NCI-H146 treated with DMSO at 0.1 percent for 48 hours (cell line): Measurements from ENCODE around the gene KRT4.
"Not testable (repeated sequence)": the region's sequence is repeated elsewhere in the genome, so short reads cannot be mapped to it uniquely, and the experiment has no call there.

Experiments
- DNase-seq: peaks from one replicate; lab custom pipeline; 2025; ENCODE audit not compliant: unreplicated experiment; lab: John Stamatoyannopoulos, UW

Gene KRT4

DNA sequence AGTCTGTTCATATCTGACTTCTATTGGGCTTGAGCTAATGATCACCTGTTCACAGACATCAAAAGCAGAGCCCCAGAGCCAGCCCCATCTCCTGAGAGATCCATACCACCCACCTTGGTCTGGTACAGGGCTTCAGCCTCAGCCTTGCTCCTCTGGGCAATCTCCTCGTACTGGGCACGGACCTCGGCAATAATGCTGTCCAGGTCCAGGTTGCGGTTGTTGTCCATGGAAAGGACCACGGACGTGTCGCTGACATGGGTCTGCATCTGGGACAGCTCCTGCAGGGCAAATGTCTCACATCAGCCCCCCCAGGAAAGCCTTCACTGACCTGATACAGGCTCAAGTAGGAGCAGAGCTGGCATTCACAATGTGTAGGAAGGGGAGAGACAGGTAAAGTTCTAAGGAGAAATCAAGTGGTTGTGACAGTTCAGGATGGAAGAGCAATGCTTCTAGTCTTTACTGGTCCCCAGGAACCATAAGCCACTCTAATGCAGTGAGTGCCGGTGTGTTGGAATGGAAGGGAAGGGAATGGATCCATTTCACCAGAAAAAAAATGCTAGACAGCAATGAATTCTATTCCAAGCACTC, 5.2 kb downstream of the KRT4 start:
- DNase-seq: no peak

DNA sequence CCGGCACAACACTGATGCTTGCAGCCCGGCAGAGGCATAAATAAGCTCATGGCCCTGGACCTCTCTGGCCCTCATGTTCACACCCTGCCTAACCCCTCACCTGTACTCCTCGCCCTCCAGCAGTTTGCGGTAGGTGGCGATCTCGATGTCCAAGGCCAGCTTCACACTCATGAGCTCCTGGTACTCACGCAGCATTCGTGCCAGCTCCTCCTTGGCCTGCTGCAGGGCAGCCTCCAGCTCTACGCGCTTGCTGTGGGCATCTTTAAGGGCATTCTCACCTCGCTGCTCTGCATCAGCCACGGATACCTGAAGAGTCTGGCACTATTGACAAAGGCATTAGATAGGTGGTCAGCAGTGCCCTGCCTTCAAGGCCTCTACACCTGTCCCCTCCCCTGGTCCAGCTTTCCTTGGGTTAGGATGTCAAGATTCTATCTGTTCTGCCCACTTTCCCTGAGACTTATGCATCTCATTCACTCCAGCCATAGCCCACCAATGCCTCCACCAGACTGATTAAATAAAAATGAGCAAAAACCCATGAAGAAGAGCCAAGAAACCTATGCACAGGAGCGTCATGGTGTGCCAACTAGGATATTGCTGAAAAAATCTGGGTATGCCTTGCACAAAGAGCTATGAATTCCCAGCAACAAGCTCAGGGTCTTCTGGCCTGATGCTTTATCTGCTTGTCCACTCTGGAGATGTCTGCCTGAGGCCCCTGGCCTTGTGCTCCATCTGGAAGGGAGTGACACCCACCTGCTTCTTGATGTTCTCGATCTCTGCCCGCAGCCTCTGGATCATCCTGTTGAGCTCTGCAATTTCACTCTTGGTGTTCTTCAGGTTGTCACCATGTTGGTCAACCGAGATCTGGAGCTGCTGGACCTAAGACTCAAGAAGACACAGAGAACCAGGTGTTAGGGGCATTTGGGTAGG, 6.1 kb downstream of the KRT4 start:
- DNase-seq: no peak

DNA sequence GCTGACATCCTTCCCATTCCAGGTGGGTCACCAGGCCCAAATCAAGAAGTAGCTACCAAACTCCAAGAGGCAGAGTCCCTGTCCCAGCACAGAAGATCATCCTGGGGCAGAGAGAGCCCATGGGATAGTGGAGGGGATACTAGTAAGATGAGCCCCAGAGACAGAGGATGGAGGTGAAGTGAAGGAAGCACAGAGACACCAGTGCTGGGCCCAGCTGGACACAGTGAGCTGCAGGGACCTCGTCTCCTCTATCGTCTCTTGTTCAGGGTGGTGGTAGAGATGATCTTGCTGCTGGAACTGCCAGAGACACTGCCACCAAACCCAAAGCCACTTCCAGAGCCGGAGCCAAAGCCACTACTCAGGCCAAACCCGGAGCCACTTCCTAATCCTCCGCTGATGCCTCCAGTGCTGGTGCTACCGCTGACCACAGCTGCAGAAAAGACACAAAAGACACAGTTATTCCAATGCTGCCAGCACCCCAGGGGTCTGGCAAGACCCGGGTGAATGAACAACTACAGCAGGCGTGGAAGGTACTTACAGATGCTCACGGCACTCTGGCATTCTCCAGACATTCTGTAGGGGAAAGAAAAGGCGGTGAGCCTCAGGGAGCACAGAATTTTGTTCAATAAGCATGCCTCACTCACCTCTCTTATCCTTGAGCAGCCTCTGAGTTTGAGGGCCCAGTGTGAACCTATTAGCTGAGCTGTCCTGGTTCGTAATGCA, 6.9 kb downstream of the KRT4 start:
- no peak for DNase-seq

DNA sequence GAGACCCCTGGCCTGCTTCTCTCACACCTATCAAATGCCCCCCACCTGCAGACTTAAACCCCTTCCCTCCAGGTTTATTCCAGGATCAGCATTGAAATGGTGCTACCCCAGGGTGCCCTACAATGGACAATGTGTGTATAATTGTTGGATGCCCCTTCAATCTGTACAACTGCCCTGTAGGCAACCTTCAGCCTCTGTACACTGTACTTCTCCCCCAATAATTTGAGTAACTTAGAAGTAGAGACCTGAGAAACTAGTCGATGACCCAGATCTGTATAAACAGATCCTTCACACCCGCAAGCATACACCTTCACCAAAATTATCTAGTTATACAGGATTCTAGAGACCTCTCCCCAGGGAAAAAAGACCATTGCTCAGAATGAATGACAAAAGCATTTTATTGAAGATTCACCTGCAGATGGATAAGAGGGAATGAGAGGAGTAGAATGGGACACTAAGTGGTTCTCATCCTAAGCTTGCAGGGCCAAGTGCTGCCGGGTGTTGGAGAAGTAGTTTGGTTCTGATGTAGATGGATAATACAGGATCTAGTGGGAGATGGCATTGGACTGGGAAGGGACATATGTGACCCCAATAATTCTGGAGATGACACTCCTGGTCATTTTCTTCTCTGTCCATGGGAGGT, 7.6 kb downstream of the KRT4 start:
- DNase-seq: no peak

DNA sequence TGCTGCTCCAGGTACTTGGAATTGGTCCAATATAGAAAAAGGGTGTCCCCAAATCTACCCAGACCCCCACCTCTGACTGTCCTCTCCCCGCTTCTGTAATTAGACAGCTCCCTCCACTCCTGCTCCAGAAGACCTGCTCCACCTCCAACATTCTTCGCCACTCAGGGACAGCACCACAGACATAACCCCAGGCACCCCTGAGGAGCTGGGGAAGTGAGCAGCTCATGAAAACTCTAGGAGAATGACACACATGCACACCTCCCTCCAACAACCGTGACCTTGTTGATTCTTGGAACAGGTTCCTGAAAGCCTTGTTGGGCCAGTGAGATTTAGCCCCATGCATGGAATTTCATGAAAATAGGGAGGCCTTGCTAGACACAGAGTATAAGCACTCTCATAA, 8.2 kb downstream of the KRT4 start:
- no peak for DNase-seq

DNA sequence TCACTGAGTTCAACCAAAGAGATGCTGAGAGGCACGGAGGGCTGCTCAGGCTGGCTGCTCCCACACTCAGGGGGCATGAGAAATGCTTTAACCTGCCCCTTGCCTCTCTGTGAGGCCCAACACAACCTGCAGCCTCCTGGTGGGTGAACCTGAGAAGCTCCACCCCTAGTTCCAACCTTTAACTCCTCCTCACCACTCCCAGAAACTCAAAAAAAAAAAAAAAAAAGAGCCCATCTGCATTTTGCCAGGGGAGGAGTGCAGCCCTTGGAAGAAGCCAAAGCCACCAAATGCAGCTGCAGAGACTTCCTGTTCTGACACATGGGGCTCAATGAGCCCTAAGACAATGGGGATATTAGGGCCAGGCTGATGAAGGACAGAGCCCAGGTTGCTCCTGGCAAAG, 8.9 kb downstream of the KRT4 start:
- DNase-seq: no peak

DNA sequence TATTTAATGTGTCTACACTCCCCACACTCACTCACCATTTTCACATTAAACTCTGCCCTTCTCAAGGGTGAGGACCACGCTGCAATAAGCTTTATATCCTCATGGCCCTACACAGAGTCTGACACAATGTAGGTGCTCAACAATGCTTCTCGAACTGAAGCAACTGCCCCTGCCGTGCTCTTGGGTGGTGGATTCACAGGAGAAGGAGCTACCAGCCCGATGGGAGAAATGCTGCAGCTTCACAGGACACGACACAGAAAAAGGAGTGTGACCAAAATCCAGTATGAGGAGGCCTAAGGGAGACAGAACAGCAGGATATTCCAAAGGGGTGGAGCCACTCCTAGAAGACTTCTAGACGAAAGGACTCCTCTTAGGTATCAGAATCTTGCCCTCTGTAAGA, 11.5 kb downstream of the KRT4 start:
- no peak for DNase-seq

DNA sequence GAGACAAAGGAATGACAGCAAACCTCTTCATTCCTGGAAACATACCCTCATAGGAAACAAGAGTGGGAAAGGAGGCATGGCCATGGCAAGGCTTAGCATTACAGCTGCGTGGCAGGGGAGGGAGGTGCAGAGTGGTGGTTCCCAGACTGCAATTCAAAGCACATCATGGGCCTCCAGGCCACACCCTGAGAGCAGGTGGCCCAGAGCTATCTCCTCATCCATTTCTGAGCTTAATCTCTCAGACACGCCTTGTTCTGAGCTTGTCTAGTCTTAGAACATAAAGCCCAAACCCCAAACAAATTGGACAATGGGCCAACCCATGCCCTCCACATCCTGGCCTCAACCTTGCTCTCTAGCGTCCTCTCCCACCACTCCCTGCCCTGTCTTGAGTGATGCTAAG, 12.1 kb downstream of the KRT4 start:
- DNase-seq: no peak

DNA sequence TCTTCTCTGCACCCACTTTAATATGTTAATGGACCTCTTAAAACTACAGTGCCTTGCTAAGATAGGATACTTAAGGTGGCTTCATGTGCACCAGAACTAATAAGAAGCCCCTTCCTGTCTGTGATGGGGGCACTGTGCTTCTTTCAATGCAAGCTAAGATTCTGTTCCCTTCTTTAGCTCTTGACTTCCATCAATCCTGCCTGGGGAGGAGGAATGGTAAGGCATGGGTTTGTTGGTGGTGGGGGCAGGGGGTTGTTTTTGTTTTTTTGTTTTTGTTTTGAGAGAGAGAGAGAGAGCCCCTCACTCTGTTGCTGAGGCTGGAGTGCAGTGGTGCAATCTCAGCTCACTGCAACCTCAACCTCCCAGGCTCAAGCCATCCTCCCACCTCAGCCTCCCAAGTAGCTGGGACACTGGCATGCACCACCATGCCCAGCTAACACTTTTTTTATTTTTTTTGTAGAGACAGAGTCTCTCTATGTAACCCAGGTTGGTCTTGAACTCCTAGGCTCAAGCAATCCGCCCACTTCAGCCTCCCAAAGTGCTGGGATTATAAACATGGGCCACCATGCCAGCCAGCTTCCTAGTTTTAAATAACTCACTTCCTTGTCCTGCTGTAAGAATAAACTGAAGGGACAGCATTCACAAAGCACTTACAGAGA, 13.5 kb downstream of the KRT4 start:
- DNase-seq: no peak

DNA sequence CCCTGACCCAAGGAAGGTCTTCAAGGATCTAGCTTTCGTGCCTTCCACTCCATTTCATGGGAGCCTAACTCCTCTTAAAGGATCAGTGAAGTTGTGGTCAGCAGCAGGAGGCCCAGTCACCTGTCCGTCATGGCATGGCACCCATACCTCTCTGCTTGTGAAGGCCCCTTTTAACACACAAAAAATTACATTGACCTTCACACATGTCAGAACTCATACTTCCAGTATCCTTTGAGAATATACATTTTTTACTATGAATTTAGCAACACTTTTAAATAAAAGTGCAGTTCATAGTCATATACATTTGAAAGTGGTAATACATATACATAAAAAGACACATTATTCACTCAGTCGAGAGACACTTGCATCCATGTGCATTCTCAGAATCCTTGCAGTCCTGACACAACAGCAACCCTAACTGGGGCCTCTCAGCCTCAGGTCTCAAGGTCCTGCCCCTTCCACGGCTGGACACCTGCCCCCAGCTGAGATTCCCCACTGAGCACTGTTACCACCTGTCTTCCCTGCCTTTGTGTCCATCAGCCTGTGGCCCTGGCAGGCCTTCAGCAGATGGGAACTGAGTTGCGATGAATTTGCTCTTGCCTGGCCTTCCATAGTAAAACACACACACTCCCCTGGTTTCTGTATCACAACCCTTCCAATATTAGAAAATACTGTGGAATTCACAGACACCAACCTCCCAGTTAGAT, 14.3 kb downstream of the KRT4 start:
- peak; percentile 54 for DNase-seq

DNA sequence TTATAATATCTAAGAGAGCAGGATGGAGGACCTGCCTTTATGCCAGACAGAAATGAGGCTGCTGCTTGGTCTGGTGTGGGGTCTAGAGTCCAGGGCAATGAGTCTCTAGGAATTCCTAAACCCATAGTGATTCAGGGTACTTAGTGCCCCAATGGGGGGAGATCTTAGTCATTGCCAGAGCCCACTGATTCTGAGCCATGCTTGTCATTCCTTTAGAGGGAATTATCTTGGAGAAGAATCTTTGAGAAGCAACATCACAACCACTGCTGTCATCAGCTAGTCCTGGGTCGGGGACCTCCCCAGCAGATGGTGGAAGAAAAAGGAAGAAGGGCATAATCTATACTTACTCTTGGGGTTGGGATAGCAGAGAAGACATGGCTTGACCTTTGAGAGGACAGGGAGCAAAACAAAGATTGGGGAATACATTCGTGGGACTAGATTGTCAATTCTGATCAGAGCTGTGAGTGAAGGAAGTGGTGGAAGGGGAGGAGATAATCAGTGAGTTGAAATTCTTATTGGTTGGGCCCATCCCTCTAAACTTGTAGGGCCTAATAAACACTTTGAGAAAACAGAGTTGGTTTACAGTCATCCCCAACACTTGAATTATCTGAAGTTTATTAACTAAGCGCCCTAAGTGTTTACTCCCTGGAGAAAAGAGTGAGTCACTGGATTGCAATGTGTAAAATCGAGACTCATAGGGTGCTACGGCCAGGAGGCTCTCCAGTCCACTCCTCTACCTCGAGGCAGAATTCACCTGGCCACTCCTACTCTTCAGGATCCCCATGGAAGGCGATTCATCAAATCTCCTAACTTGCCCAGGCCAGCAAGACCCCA, 15.0 kb downstream of the KRT4 start:
- no peak for DNase-seq

DNA sequence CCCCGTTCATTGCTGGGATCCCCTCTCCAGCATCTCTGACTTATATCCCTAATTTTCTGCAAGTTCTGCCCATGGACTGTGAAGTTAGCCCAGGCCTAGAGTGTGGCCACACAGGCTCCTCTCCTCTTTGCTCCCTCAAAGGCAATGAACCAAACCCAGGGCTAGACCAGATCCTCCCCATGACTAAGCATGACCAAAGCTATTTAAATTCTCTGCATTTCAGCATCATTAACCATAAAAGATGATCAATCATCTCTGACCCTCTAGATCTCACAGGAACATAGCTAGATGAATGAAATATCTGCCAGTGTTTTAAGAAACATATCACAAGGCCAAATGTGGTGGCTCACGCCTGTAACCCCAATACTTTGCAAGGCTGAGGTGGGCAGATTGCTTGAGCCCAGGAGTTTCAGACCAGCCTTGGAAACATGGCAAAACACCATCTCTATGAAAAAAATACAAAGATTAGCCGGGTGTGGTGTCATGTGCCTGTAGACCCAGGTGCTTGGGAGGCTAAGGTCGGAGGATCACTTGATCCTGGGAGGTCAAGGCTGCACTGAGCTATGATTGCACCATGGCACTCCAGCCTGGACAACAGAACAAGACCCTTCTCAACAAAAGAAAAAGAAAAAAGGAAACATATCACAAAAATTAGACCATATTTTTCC, 15.8 kb downstream of the KRT4 start:
- no peak for DNase-seq

DNA sequence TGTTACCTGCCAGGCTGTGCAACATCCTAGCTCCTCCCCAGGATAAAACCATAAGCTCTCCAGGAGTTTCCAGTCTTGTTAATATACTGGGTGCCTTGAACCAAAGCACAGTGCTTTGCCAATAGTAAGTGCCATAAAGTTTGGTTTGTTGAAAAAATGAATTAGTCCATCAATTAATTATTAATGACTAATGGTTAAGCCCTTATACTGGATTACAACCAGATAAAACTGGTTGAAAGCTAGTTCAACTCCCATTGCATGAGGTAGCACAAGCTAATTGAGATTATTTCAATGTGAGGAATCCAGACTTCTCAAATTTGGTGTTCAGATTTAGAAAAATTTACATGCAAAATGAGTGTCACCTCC, 16.4 kb downstream of the KRT4 start:
- no peak for DNase-seq

DNA sequence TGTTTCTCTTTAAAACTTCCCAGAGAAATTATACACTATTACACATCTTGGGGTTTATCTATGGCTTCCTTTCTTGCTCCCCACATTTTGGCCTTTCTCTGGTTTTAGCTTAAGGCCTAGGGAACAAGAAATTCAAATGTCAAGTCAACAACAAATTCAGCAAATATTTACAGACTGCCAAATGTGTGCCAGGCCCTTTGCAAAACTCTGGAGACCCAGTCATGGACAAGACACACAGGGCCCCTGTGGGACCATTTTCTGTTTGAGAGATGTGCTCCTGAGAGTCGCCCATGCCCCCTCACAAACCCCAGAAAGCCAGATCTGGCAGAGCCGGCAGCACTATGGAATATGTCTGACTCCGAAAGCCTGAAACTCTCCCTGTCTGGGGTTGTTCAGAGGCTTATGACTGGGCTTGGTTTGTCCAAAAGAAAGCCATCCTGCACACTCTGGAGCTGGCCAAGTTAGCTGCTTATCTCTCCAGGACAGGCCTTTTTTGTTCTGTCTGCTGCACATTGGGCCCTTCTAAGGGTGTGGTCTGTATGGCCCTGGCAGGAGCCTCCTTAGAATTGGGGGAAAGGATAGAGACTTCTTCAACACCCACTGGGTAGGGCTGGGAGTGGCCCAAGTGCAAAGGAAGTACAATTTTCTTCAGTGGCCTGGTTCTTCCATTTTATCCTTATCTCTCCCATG, 16.9 kb downstream of the KRT4 start:
- DNase-seq: no peak

DNA sequence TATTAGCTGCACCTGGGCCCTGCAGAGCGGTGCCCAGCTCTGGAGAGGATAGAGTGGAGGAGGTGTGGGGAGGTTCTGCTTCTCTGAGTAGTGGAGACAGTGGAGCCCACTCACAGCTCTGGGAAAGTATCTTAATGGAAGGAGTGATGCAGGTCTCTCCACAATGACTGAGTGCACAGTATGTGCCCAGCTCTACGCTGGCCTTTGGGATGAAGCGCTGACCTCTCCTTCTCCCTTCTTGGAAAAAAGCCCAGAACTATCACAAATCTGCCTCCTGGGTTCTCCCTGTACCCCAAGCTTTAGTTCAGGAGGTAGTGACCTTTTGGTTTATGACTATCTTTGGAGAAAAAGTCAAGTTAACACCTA, 17.5 kb downstream of the KRT4 start:
- DNase-seq: no peak

DNA sequence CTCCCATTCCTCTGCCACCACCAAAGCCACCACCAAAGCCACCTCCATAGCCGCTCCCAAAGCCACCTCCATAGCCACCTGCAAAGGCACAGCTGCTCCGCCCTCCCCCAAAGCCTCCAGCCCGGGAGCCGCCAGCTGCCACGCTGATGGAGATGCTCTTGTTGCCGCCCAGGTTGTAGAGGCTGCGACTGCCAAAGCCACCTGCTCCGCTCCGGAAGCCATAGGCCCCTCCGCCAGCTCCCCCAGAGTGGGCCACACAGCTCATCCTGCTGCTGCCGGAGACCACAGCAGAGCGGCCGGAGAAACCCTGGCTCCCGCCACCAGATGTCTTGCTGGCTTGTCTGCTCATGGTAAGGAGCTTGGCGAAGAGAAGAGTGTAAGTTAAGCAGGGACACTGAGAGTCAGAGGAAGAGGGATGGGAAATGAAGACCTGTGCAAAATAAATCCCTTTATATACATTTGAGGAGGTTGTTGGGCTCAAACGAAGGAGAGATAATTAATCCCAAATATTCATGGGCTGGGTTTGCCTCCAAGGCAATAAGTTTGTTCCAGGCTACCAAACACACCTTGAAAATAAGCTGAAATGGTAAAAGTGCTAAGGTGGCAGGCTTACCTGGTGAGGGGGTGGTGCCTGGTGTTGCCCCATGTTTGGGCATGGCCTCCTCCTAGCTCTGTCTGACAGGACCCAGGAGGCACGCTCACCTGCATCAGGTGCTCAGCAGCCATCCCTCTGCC, 18.1 kb downstream of the KRT4 start, which contains the start of gene KRT3:
KRT3 (minus strand) TSS at position 424 of the 735 bp plus-strand sequence; CDS start at position 349, 75 bp downstream.
- no peak for DNase-seq

DNA sequence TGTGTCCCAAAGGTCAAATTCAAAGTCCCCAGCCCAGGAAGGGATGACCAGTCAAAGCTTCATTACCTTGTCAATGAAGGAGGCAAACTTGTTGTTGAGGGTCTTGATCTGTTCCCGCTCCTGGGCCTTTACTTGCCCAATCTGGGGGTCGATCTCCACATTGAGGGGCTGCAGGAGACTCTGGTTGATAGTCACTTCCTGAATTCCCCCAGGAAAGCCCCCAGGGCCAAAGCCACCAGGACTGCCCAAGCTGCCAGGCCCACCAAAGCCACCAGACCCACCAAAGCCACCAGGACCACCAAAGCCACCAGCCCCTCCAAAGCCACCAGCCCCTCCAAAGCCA, 18.6 kb downstream of the KRT4 start:
- not testable (repeated sequence) for DNase-seq
